ENCODE data around the gene DGCR2.

DNA sequence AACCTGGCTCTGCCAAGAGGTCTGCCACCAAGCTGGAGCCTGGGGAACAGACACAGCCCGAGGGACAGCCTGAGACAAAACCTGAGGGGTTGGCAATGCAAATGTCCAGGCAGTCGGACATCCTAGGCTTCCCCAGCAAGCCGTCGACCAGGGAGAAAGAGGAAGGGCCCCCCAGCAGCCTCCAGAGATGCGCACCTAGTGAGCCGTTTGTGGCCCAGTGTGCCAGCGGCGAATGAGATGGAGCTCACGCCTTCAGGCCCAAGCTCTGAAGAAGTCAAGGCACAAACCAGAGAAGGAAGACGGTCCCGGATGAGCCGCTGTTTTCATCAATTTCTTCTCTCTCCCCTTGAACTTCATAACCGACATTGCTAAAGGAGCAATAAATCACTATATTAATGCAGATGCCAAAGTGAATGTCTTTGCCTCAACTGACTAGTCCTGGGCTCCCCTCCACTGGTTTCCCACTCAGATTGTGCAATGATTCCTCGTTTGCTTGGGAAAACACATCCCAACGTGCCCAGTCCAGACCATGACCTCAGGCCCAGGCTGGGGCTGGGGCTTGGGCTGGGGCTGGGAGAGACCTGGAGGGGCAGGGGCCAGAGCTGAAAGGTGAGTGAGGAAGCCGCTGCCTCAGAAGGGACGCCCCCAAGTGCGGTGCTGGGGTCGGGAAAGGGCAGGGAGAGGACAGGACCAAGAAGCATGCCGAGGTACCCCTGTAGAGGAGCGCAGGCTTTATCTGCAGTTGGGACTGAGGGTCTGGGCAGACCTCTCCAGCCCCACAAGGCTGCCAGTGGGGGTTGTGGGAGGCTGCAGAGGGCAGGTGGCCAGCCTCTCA, 3.5 kb upstream of the DGCR2 start:
- TF ChIP-seq CTCF (conservative IDR thresholded peaks at IDR 0.05 in 1 of 2, IDR thresholded peaks at IDR 0.05 in 1 of 2; ENCODE audit: low read depth in 1 of 2, low read length in 2 of 2) (no peak), EZH2 (IDR thresholded peaks at IDR 0.05; ENCODE audit: low read length, missing control alignments) (no peak)
